GM19328 (cell line): ENCODE results near the gene KRIT1.

Experiments used
- ATAC-seq: cut with Tn5 transposase; IDR thresholded peaks from one replicate; pipeline ENCODE4 v1.9.1; 2021; ENCODE audit warnings: mild to moderate bottlenecking, moderate library complexity; ENCODE audit not compliant: unreplicated experiment

Gene KRIT1

GRCh38 chr7:92158660-92159575 lies 86.8 kb downstream of the KRIT1 start:
- no peak for ATAC-seq

GRCh38 chr7:92156990-92157389 lies 88.7 kb downstream of the KRIT1 start:
- no peak for ATAC-seq

GRCh38 chr7:92155108-92155739 lies 90.5 kb downstream of the KRIT1 start:
- ATAC-seq, result no peak

- no peak for ATAC-seq
Observed at GRCh38 chr7:92150450-92151017, 95.2 kb downstream of the KRIT1 start.

- ATAC-seq, result no peak
Observed at GRCh38 chr7:92149736-92150239, 95.9 kb downstream of the KRIT1 start.
